Measurements from ENCODE around the gene PYDC2.
"Not testable (repeated sequence)": the region's sequence is repeated elsewhere in the genome, so short reads cannot be mapped to it uniquely, and the experiment has no call there.

PYDC2 gene

GRCh38 chr3:191473661-191474198 is 12.8 kb downstream of the PYDC2 start:
- no peak for DNase-seq

- no peak for DNase-seq
These were observed 15.3 kb downstream of the PYDC2 start for GRCh38 chr3:191476066-191476772.

- DNase-seq: not testable (repeated sequence)
These were observed 23.0 kb downstream of the PYDC2 start for GRCh38 chr3:191483994-191484393.

- no peak for DNase-seq
These were observed 23.5 kb downstream of the PYDC2 start for GRCh38 chr3:191484461-191484860.

GRCh38 chr3:191492601-191493000 is 31.6 kb downstream of the PYDC2 start:
- DNase-seq: no peak

- no peak for DNase-seq
These were observed 32.4 kb downstream of the PYDC2 start for GRCh38 chr3:191493336-191493735.

GRCh38 chr3:191499307-191500080 is 38.5 kb downstream of the PYDC2 start:
- DNase-seq: no peak

- DNase-seq: no peak
These were observed 39.9 kb downstream of the PYDC2 start for GRCh38 chr3:191500892-191501291.

- DNase-seq: no peak
These were observed 41.6 kb downstream of the PYDC2 start for GRCh38 chr3:191502583-191502982.

- no peak for DNase-seq
These were observed 48.1 kb downstream of the PYDC2 start for GRCh38 chr3:191509078-191509477.
